Adrenal gland (tissue), 5 donors: ENCODE results near the gene HOXB1.

Experiments used
- CTCF ChIP-seq, 6 experiments: fragments of 450-650 bp in 4 of 6; fragments of 200-600 bp in 2 of 6; sonication (generic) in 1 of 6; IDR thresholded peaks; 1 replicate in 5 of 6; 2 replicates in 1 of 6; pipeline versions ENCODE4 v1.5.1 to v1.8.0; 2016 to 2021; ENCODE audit warnings: antibody characterized with exemption in 6 of 6, mild to moderate bottlenecking in 2 of 6, moderate library complexity in 1 of 6
- POLR2A ChIP-seq, 2 donors: fragments of 450-650 bp; IDR thresholded peaks; one replicate each; pipeline ENCODE4 v1.6.1; 2017; ENCODE audit warnings: antibody characterized with exemption in 2 of 2, mild to moderate bottlenecking in 2 of 2, moderate library complexity in 1 of 2
- donor health status: DM: no; HTN: no; CAD: no.

GRCh38 chr17:48558057-48558830 lies 27.4 kb upstream of the HOXB1 start:
- TF ChIP-seq CTCF (IDR thresholded peaks at IDR 0.05) (no peak), POLR2A (IDR thresholded peaks at IDR 0.05) (no peak)
